Measurements from ENCODE around the gene PPP1R16B.

PPP1R16B gene

DNA sequence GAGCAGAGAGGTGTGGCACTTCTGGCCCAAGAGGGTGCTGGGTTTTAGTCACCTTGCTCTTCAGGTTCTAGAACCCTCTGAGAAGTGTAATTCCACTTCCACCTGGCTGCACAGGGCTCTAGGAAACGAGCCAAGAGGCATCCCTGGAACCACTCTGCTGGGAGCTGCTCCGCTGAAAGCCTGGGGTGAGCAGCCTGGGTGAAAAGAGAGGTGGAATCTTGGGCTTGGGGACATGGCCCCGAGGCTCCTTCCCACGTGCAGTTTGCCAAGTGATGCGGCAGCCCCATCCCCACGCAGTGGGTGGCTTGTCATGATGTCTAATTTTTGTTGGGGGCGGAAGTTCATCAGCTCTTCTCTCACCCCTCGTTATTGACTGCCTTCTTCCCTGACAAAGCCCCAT lies 32.8 kb downstream of the PPP1R16B start:
- Histone ChIP-seq H4K20me1 (ENCODE audit: insufficient read depth, low read length) (no peaks in the 10 kb centered on the region), H3F3A (ENCODE audit: insufficient read depth, low read length) (peaks cover 20% of the 10 kb centered on the region), H3K9me2 (ENCODE audit: low read depth, low read length) (no peaks in the 10 kb centered on the region), H2AFZ (ENCODE audit: low read length) (no peak overlapping the region), H3K36me3 (ENCODE audit: insufficient read depth, low read length) (peaks cover 24% of the 10 kb centered on the region; the same call in 1 of the 2 replicates), H3K27ac (ENCODE audit: low read depth, low read length, poor library complexity, severe bottlenecking) (peak overlapping the region; percentile 100), H3K79me2 (ENCODE audit: insufficient read depth, low read length) (peaks cover 18% of the 10 kb centered on the region), H3K4me2 (ENCODE audit: low read length) (peak overlapping the region; percentile 14; the same call in 1 of the 2 replicates), H3K4me1 (ENCODE audit: insufficient read depth, low read length, severe bottlenecking) (peaks cover 72% of the 10 kb centered on the region), H3K4me3 (ENCODE audit: low read depth, low read length, poor library complexity, severe bottlenecking) (no peak overlapping the region), H3K9me3 (ENCODE audit: low read length) (no peaks in the 10 kb centered on the region), H3K27me3 (ENCODE audit: insufficient read depth, low read length) (no peaks in the 10 kb centered on the region), H3K9ac (ENCODE audit: low read length) (peak overlapping the region; percentile 24; the same call in 1 of the 2 replicates)
- TF ChIP-seq, protein P1, sequence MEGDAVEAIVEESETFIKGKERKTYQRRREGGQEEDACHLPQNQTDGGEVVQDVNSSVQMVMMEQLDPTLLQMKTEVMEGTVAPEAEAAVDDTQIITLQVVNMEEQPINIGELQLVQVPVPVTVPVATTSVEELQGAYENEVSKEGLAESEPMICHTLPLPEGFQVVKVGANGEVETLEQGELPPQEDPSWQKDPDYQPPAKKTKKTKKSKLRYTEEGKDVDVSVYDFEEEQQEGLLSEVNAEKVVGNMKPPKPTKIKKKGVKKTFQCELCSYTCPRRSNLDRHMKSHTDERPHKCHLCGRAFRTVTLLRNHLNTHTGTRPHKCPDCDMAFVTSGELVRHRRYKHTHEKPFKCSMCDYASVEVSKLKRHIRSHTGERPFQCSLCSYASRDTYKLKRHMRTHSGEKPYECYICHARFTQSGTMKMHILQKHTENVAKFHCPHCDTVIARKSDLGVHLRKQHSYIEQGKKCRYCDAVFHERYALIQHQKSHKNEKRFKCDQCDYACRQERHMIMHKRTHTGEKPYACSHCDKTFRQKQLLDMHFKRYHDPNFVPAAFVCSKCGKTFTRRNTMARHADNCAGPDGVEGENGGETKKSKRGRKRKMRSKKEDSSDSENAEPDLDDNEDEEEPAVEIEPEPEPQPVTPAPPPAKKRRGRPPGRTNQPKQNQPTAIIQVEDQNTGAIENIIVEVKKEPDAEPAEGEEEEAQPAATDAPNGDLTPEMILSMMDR (IDR thresholded peaks at IDR 0.05; ENCODE audit: low read length), result no peak
- no peak for TF ChIP-seq EZH2 (IDR thresholded peaks at IDR 0.05; ENCODE audit: borderline replicate concordance, low read length)

- Histone ChIP-seq H3F3A (ENCODE audit: insufficient read depth, low read length) (peaks cover 23% of the 10 kb centered on the region), H3K9ac (ENCODE audit: low read length) (peak overlapping the region; percentile 53; the same call in 1 of the 2 replicates), H3K79me2 (ENCODE audit: insufficient read depth, low read length) (peaks cover 30% of the 10 kb centered on the region), H3K27me3 (ENCODE audit: insufficient read depth, low read length) (no peaks in the 10 kb centered on the region), H3K9me3 (ENCODE audit: low read length) (no peaks in the 10 kb centered on the region), H3K4me2 (ENCODE audit: low read length) (peak overlapping the region; percentile 20; the same call in 1 of the 2 replicates), H3K4me1 (ENCODE audit: insufficient read depth, low read length, severe bottlenecking) (peaks cover 75% of the 10 kb centered on the region), H3K36me3 (ENCODE audit: insufficient read depth, low read length) (peaks cover 24% of the 10 kb centered on the region; the same call in 1 of the 2 replicates), H2AFZ (ENCODE audit: low read length) (no peak overlapping the region), H3K9me2 (ENCODE audit: low read depth, low read length) (no peaks in the 10 kb centered on the region), H3K27ac (ENCODE audit: low read depth, low read length, poor library complexity, severe bottlenecking) (peak overlapping the region; percentile 100), H3K4me3 (ENCODE audit: low read depth, low read length, poor library complexity, severe bottlenecking) (no peak overlapping the region), H4K20me1 (ENCODE audit: insufficient read depth, low read length) (no peaks in the 10 kb centered on the region)
- no peak for TF ChIP-seq EZH2 (IDR thresholded peaks at IDR 0.05; ENCODE audit: borderline replicate concordance, low read length)
- TF ChIP-seq, protein P1 (IDR thresholded peaks at IDR 0.05; ENCODE audit: low read length), result no peak
Observed at GRCh38 chr20:38839563-38839962, 34.1 kb downstream of the PPP1R16B start.

DNA sequence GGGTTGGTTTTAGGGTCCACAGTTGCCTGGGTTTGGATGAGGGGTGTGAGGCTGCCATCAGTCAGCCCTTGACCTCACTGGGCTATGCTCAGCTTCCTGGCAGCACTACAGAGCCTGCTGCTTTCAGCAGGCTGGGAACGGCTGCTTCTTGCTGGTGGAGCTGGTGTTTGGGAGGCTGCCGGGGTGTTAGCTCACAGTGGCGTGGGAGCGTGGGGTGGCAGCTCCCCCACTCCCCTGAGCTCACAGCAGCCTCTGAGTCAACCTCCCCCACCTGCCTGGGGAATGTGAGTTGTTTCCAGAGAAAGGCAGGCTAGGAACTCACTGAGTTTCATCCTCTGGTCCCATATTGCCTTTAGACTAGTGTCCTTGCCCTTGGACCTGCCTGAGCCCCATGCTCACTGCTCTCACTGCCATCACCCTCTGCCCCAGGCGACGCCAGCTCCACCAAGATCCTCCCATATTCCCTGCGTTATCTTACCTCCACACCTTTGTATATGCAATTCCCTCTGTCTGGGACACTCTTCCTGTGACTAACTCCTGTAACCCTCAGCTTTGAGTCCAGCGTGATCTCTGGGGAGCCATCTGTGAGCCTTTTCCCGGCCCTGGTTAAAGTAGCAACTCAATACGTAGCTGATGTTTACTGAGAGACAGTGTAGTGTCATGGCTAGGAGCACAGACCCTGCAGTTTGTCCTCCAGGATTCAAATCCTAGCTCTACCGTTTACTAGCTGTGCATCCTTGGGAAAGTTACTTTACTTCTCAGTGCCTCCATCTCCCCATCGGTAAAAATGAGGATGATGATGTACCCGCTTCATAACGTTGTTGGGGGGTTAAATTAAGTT lies 34.8 kb downstream of the PPP1R16B start:
- peaks cover 82% of the 10 kb centered on the region for H3K4me1 ChIP-seq (ENCODE audit: insufficient read depth, low read length, severe bottlenecking)
- no peak overlapping the region for H3K4me3 ChIP-seq (ENCODE audit: low read depth, low read length, poor library complexity, severe bottlenecking)
- H4K20me1 ChIP-seq (ENCODE audit: insufficient read depth, low read length), result no peaks in the 10 kb centered on the region
- no peaks in the 10 kb centered on the region for H3K9me2 ChIP-seq (ENCODE audit: low read depth, low read length)
- H2AFZ ChIP-seq (ENCODE audit: low read length), result no peak overlapping the region
- peaks cover 24% of the 10 kb centered on the region; the same call in 1 of the 2 replicates for H3K36me3 ChIP-seq (ENCODE audit: insufficient read depth, low read length)
- H3K4me2 ChIP-seq (ENCODE audit: low read length), result peak overlapping the region; percentile 20; the same call in 1 of the 2 replicates
- no peaks in the 10 kb centered on the region for H3K27me3 ChIP-seq (ENCODE audit: insufficient read depth, low read length)
- TF ChIP-seq EZH2 (IDR thresholded peaks at IDR 0.05; ENCODE audit: borderline replicate concordance, low read length), result no peak
- TF ChIP-seq, protein P1 (IDR thresholded peaks at IDR 0.05; ENCODE audit: low read length), result no peak
- H3K27ac ChIP-seq (ENCODE audit: low read depth, low read length, poor library complexity, severe bottlenecking), result peak overlapping the region; percentile 100
- peak overlapping the region; percentile 53; the same call in 1 of the 2 replicates for H3K9ac ChIP-seq (ENCODE audit: low read length)
- no peaks in the 10 kb centered on the region for H3K9me3 ChIP-seq (ENCODE audit: low read length)
- H3K79me2 ChIP-seq (ENCODE audit: insufficient read depth, low read length), result peaks cover 37% of the 10 kb centered on the region
- H3F3A ChIP-seq (ENCODE audit: insufficient read depth, low read length), result peaks cover 23% of the 10 kb centered on the region

Data from OCI-LY1 (cell line).